Tibial artery (tissue), 4 donors: ENCODE data around the gene FGGY.

ENCODE experiments used
- DNase-seq, 2 donors: peaks; one replicate each; pipeline ENCODE4 v3.0.0-alpha.2; 2019
- H3K27ac ChIP-seq, 2 donors: fragments of 200-600 bp; sonication (generic) in 1 of 2; 1 replicate in 1 of 2; 2 replicates in 1 of 2; pipeline ENCODE4 v1.5.1; 2018 to 2019; ENCODE audit warnings: mild to moderate bottlenecking in 1 of 2
- H3K27me3 ChIP-seq, 2 donors: fragments of 200-600 bp; sonication (generic) in 1 of 2; one replicate each; pipeline versions ENCODE4 v1.5.1 to v1.6.0; 2016 to 2019
- H3K36me3 ChIP-seq, 3 donors: fragments of 200-600 bp; sonication (generic) in 2 of 3; one replicate each; pipeline ENCODE4 v1.5.1; 2016 to 2019; ENCODE audit warnings: mild to moderate bottlenecking in 2 of 3
- H3K4me1 ChIP-seq, 4 donors: fragments of 200-600 bp; sonication (generic) in 2 of 4; 1 replicate in 3 of 4; 2 replicates in 1 of 4; pipeline ENCODE4 v1.5.1; 2016 to 2019
- H3K4me3 ChIP-seq, 2 donors: fragments of 200-600 bp; sonication (generic) in 1 of 2; 1 replicate in 1 of 2; 2 replicates in 1 of 2; pipeline ENCODE4 v1.5.1; 2018 to 2019; ENCODE audit warnings: mild to moderate bottlenecking in 2 of 2
- H3K9me3 ChIP-seq, 3 donors: fragments of 200-600 bp; sonication (generic) in 1 of 3; one replicate each; pipeline ENCODE4 v1.5.1; 2016 to 2019
- CTCF ChIP-seq, 2 experiments: fragments of 200-600 bp in 1 of 2; fragments of 450-650 bp in 1 of 2; IDR thresholded peaks; one replicate each; pipeline ENCODE4 v1.5.1; 2017 to 2019; ENCODE audit warnings: antibody characterized with exemption in 2 of 2, mild to moderate bottlenecking in 1 of 2, moderate library complexity in 1 of 2
- intact Hi-C: fragments of 100-400 bp; cut with DNase I; formaldehyde crosslinking; loops from one replicate; pipeline ENCODE4 v1.15.0; 2023; ENCODE audit warnings: low total_unique reads

FGGY gene

GRCh38 chr1:59322814-59323213, 25.9 kb downstream of the FGGY start:
- DNase-seq, result no peak
- H3K4me1 ChIP-seq, result no peaks in the 10 kb centered on the region
- H3K27me3 ChIP-seq, result no peaks in the 10 kb centered on the region
- H3K4me3 ChIP-seq, result no peak overlapping the region
- no peaks in the 10 kb centered on the region for H3K9me3 ChIP-seq
- no peak for TF ChIP-seq CTCF (IDR thresholded peaks at IDR 0.05)
- H3K36me3 ChIP-seq, result peaks cover 0 to 3% (median 0%) of the 10 kb centered on the region in 3 donors
- intact Hi-C loops, result no loop called here
- H3K27ac ChIP-seq, result no peak overlapping the region

GRCh38 chr1:59323879-59324278, 27.0 kb downstream of the FGGY start:
- intact Hi-C loops, result no loop called here
- no peak for DNase-seq

GRCh38 chr1:59328353-59328752, 31.5 kb downstream of the FGGY start:
- DNase-seq, result no peak
- Histone ChIP-seq H3K4me3 (no peak overlapping the region), H3K36me3 (peaks cover 0 to 3% (median 0%) of the 10 kb centered on the region in 3 donors), H3K4me1 (no peaks in the 10 kb centered on the region), H3K27me3 (no peaks in the 10 kb centered on the region), H3K9me3 (no peaks in the 10 kb centered on the region), H3K27ac (no peak overlapping the region)
- intact Hi-C loops, result no loop called here
- TF ChIP-seq CTCF (IDR thresholded peaks at IDR 0.05), result no peak

More at GRCh38 chr1:59323879-59324278, 27.0 kb downstream of the FGGY start:
- Histone ChIP-seq H3K36me3 (peaks cover 0 to 3% (median 0%) of the 10 kb centered on the region in 3 donors), H3K27me3 (no peaks in the 10 kb centered on the region), H3K27ac (no peak overlapping the region), H3K4me3 (no peak overlapping the region), H3K4me1 (no peaks in the 10 kb centered on the region), H3K9me3 (no peaks in the 10 kb centered on the region)
- no peak for TF ChIP-seq CTCF (IDR thresholded peaks at IDR 0.05)

- no peak for DNase-seq
- Histone ChIP-seq H3K4me3 (no peak overlapping the region), H3K4me1 (no peaks in the 10 kb centered on the region), H3K9me3 (no peaks in the 10 kb centered on the region), H3K27me3 (no peaks in the 10 kb centered on the region), H3K27ac (no peak overlapping the region), H3K36me3 (peaks cover 0 to 3% (median 0%) of the 10 kb centered on the region in 3 donors)
- intact Hi-C loops, result no loop called here
- TF ChIP-seq CTCF (IDR thresholded peaks at IDR 0.05), result no peak
These were observed 32.6 kb downstream of the FGGY start for GRCh38 chr1:59329412-59330053.

- Histone ChIP-seq H3K9me3 (no peaks in the 10 kb centered on the region), H3K27me3 (no peaks in the 10 kb centered on the region), H3K4me3 (no peak overlapping the region), H3K4me1 (no peaks in the 10 kb centered on the region), H3K27ac (no peak overlapping the region), H3K36me3 (no peaks in the 10 kb centered on the region)
- no peak for DNase-seq
- intact Hi-C loops, result no loop called here
- TF ChIP-seq CTCF (IDR thresholded peaks at IDR 0.05), result no peak
These were observed 35.1 kb downstream of the FGGY start for GRCh38 chr1:59331686-59332620.
